IMR-90 (cell line): ENCODE measurements around the gene PSMG3. TPM values are rescaled to one million over a fixed set of nuclear protein-coding genes. Genes with fewer than 3 reads are reported as not detected.
A peak's percentile ranks its signal among the peaks of the same experiment; 100 is the strongest.

Experiments
- ATAC-seq: fragments of 200-7000 bp; cut with Tn5 transposase; 2 replicates; pipeline ENCODE4 v1.9.1; 2020; ENCODE audit warnings: low read depth, mild to moderate bottlenecking, moderate library complexity
- BruUV-seq: library from RNA; stranded (reverse); fragments of 400-500 nt; replicated peaks from 2 replicates; lab custom pipeline; 2021; lab: Mats Ljungman, UMichigan
- CTCF ChIA-PET: fragments of 300-600 bp; formaldehyde crosslinking; extraction: SDS; loops from one replicate; lab custom pipeline; 2021; ENCODE audit warnings: antibody characterized with exemption; lab: Yijun Ruan, JAX
- POLR2A ChIA-PET: fragments of 300-600 bp; sonication (Branson Sonifier 250); formaldehyde crosslinking; loops from one replicate; lab custom pipeline; 2022; ENCODE audit warnings: antibody characterized with exemption; ENCODE audit not compliant: unreplicated experiment; lab: Charles Lee
- DNase-seq: peaks from one replicate; pipeline ENCODE4 v3.0.0; 2013
- H2AFZ ChIP-seq: replicated peaks from 2 replicates; pipeline ENCODE3; 2013; ENCODE audit warnings: low read length, mild to moderate bottlenecking; ENCODE audit not compliant: poor library complexity
- H2AK5ac ChIP-seq: 2 replicates; pipeline ENCODE4 v1.6.1; 2013; ENCODE audit warnings: low read depth, low read length, inconsistent platforms
- H2AK9ac ChIP-seq: replicated peaks from 2 replicates; pipeline ENCODE3; 2013; ENCODE audit warnings: mild to moderate bottlenecking, low read depth, low read length, moderate library complexity; ENCODE audit not compliant: poor library complexity
- H2BK120ac ChIP-seq: 2 replicates; pipeline ENCODE4 v1.6.1; 2013; ENCODE audit warnings: low read depth, low read length, inconsistent platforms
- H2BK15ac ChIP-seq: 3 replicates; pipeline ENCODE4 v1.6.1; 2013; ENCODE audit warnings: low read depth, low read length, inconsistent platforms
- H2BK20ac ChIP-seq: 2 replicates; pipeline ENCODE4 v1.6.1; 2013; ENCODE audit warnings: low read depth, mild to moderate bottlenecking, inconsistent platforms, low read length, moderate library complexity
- H2BK5ac ChIP-seq: 2 replicates; pipeline ENCODE4 v1.6.1; 2013; ENCODE audit warnings: mild to moderate bottlenecking, low read depth, low read length, inconsistent platforms; ENCODE audit not compliant: poor library complexity, severe bottlenecking
- H3K14ac ChIP-seq: replicated peaks from 2 replicates; pipeline ENCODE4 v1.6.1; 2013; ENCODE audit warnings: low read depth, low read length, inconsistent platforms
- H3K18ac ChIP-seq: 2 replicates; pipeline ENCODE4 v1.6.1; 2013; ENCODE audit warnings: low read depth, low read length, control low read depth
- H3K23ac ChIP-seq: 2 replicates; pipeline ENCODE4 v1.6.1; 2013; ENCODE audit warnings: low read depth, low read length, inconsistent platforms
- H3K27ac ChIP-seq: 2 replicates; pipeline ENCODE4 v1.5.1; 2013; ENCODE audit warnings: mild to moderate bottlenecking, control low read depth, low read length; ENCODE audit not compliant: insufficient read depth
- H3K27me3 ChIP-seq: 2 replicates; pipeline ENCODE4 v1.6.1; 2013; ENCODE audit warnings: low read length; ENCODE audit not compliant: control insufficient read depth, insufficient read depth
- H3K36me3 ChIP-seq: 2 replicates; pipeline ENCODE4 v1.6.1; 2013; ENCODE audit warnings: low read length, mixed read lengths; ENCODE audit not compliant: control insufficient read depth, insufficient read depth
- H3K4ac ChIP-seq: 2 replicates; pipeline ENCODE4 v1.6.1; 2013; ENCODE audit warnings: low read depth, low read length, inconsistent platforms
- H3K4me1 ChIP-seq: 2 replicates; pipeline ENCODE4 v1.6.1; 2013; ENCODE audit warnings: low read length, mixed read lengths; ENCODE audit not compliant: control insufficient read depth, insufficient read depth
- H3K4me2 ChIP-seq: 2 replicates; pipeline ENCODE4 v1.6.1; 2013; ENCODE audit warnings: low read depth, mild to moderate bottlenecking, control low read depth, low read length, moderate library complexity
- H3K4me3 ChIP-seq: 2 replicates; pipeline ENCODE4 v1.5.1; 2013; ENCODE audit warnings: low read depth, mild to moderate bottlenecking, control low read depth, low read length, moderate library complexity; ENCODE audit not compliant: insufficient read depth
- H3K56ac ChIP-seq: 2 replicates; pipeline ENCODE4 v1.6.1; 2013; ENCODE audit warnings: low read length, inconsistent platforms; ENCODE audit not compliant: insufficient read depth; ENCODE audit errors: extremely low read depth
- H3K79me1 ChIP-seq, 2 experiments: 2 replicates each; pipeline ENCODE4 v1.6.1; 2013; ENCODE audit warnings: low read length in 2 of 2, inconsistent platforms in 1 of 2, low read depth in 1 of 2
- H3K9ac ChIP-seq: 2 replicates; pipeline ENCODE4 v1.6.1; 2013; ENCODE audit warnings: low read depth, low read length, control low read depth
- H3K9me1 ChIP-seq: 2 replicates; pipeline ENCODE4 v1.6.1; 2013; ENCODE audit warnings: low read length, inconsistent platforms; ENCODE audit not compliant: insufficient read depth
- H3K9me3 ChIP-seq: 2 replicates; pipeline ENCODE4 v1.6.1; 2013; ENCODE audit warnings: low read length; ENCODE audit not compliant: control insufficient read depth, insufficient read depth
- H4K20me1 ChIP-seq: 2 replicates; pipeline ENCODE4 v1.6.1; 2013; ENCODE audit warnings: low read length, inconsistent platforms; ENCODE audit not compliant: insufficient read depth
- H4K5ac ChIP-seq: 2 replicates; pipeline ENCODE4 v1.6.1; 2013; ENCODE audit warnings: mild to moderate bottlenecking, low read depth, low read length, control low read depth
- H4K8ac ChIP-seq, 2 experiments: 2 replicates each; pipeline ENCODE4 v1.6.1; 2013; ENCODE audit warnings: low read depth in 2 of 2, low read length in 2 of 2, control low read depth in 1 of 2, inconsistent platforms in 1 of 2
- H4K91ac ChIP-seq: 2 replicates; pipeline ENCODE4 v1.6.1; 2013; ENCODE audit warnings: low read depth, low read length, inconsistent platforms; ENCODE audit not compliant: insufficient read depth
- BHLHE40 ChIP-seq: fragments of 150-350 bp; IDR thresholded peaks from 2 replicates; pipeline ENCODE4 v1.6.1; 2016; ENCODE audit warnings: mild to moderate bottlenecking, low read depth, low read length
- FOS ChIP-seq: fragments of 150-350 bp; IDR thresholded peaks from 2 replicates; pipeline ENCODE4 v1.6.1; 2016; ENCODE audit warnings: low read depth, low read length
- MAZ ChIP-seq: IDR thresholded peaks from 2 replicates; pipeline ENCODE4 v1.6.1; 2012; ENCODE audit warnings: low read depth, mild to moderate bottlenecking, low read length, improper control_type of control experiment, moderate library complexity, borderline replicate concordance
- MXI1 ChIP-seq: IDR thresholded peaks from 2 replicates; pipeline ENCODE4 v1.6.1; 2012; ENCODE audit warnings: low read depth, mild to moderate bottlenecking, low read length, moderate library complexity, borderline replicate concordance
- NFE2L2 ChIP-seq: fragments of 150-350 bp; IDR thresholded peaks from 2 replicates; pipeline ENCODE4 v1.6.1; 2016; ENCODE audit warnings: low read depth, mild to moderate bottlenecking, low read length
- POLR2A ChIP-seq: IDR thresholded peaks from 2 replicates; pipeline ENCODE4 v1.6.1; 2012; ENCODE audit warnings: mild to moderate bottlenecking, low read depth, low read length
- RAD21 ChIP-seq: IDR thresholded peaks from 2 replicates; pipeline ENCODE4 v1.6.1; 2012; ENCODE audit warnings: low read length, improper control_type of control experiment
- SMC3 ChIP-seq: fragments of 150-350 bp; IDR thresholded peaks from 2 replicates; pipeline ENCODE4 v1.6.1; 2016; ENCODE audit warnings: low read depth, mild to moderate bottlenecking, antibody characterized with exemption, low read length, moderate library complexity
- USF2 ChIP-seq: fragments of 150-350 bp; IDR thresholded peaks from 2 replicates; pipeline ENCODE4 v1.6.1; 2017; ENCODE audit warnings: mild to moderate bottlenecking, antibody characterized with exemption, low read length, low read depth
- WGBS, 2 experiments: methylation state at CpG; one replicate each; pipeline versions ENCODE4 v1.1.5 to v1.1.7; 2013; ENCODE audit warnings: missing lambda C conversion rate in 2 of 2; ENCODE audit not compliant: insufficient read length in 1 of 2; ENCODE audit errors: extremely low coverage in 2 of 2; 5-methylcytosine and 5-hydroxymethylcytosine counted together
- dilution Hi-C: fragments of 300-500 bp; cut with HindIII; formaldehyde crosslinking; loops from one replicate; pipeline ENCODE4 v1.14.3; 2018; ENCODE audit warnings: low sequenced_read_pairs; ENCODE audit not compliant: unreplicated experiment
- in situ Hi-C: fragments of 300-500 bp; cut with MboI; formaldehyde crosslinking; loops from 3 replicates; pipeline ENCODE4 v1.14.3; 2019; ENCODE audit warnings: low sequenced_read_pairs, inconsistent platforms, mixed read lengths
- intact Hi-C: fragments of 100-400 bp; cut with micrococcal nuclease; formaldehyde crosslinking; loops from 2 replicates; pipeline ENCODE4 v1.10.0; 2022
- polyA plus RNA-seq, 3 experiments: library from polyadenylated mRNA; depleted of rRNA; stranded (reverse); fragments of >200 nt; gene quantifications; 2 replicates each; pipeline ENCODE4 v1.2.3, GENCODE V29; 2012; ENCODE audit warnings: low replicate concordance in 1 of 3
- total RNA-seq: library from RNA; depleted of rRNA; stranded (reverse); fragments of >200 nt; gene quantifications from 2 replicates; pipeline ENCODE4 v1.2.3, GENCODE V29; 2012

Gene PSMG3
- total and polyA plus RNA-seq, 2 of the 4 experiments (the other 2 are of a cell fraction), result 37.3 to 54.1 TPM

DNA sequence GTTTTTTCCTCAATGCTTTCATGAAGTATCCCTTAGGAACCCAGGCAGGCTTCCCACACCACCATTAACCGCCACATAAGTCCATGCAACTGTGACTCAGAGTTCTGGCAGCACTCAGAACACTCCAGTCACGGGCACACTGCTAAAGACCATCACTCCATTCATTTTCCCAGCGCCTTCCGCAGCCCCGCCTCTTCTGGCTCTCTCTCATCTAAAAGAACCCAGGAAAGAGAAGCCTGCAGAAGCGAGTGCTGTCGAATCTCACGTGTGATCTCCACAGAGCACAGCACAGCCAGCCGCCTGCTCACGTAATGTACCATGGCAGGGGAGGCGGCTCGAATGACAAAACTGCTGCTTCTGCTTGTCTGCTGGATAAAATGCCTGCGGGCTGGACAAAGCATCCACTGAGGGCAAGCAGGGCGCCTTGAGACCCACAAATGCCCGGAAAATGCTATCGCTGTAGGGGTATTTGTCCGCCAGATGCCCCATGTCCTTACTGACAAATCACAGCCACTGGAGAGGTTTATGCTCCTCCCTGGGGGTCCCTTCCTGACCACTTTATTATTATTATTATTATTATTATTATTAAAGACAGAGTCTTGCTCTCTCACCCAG lies 1.8 kb downstream of the PSMG3 start:
- 0 out of 2 replicates have a peak overlapping the region, but pooled peaks have one; percentile 39 for H3K56ac ChIP-seq
- peak; percentile 41 for ATAC-seq
- H2BK120ac ChIP-seq, result peak overlapping the region; percentile 67; the same call in 1 of the 2 replicates
- peak overlapping the region; percentile 16; the same call in 1 of the 2 replicates for H3K9ac ChIP-seq
- peaks cover 17% of the 10 kb centered on the region for H3K9me1 ChIP-seq
- H2AK9ac ChIP-seq, result peak overlapping the region; percentile 89
- DNase-seq, result peak; percentile 95
- H2AFZ ChIP-seq, result peak overlapping the region; percentile 9
- no peak overlapping the region for H3K4me3 ChIP-seq
- no peaks in the 10 kb centered on the region for H3K9me3 ChIP-seq
- ChIA-PET POLR2A (no interaction called here), CTCF (no interaction called here)
- H3K23ac ChIP-seq, result peak overlapping the region; percentile 60; the same call in 1 of the 2 replicates
- peak overlapping the region; percentile 68 for H3K27ac ChIP-seq
- H4K91ac ChIP-seq, result peak overlapping the region; percentile 87
- peak overlapping the region; percentile 46; the same call in 1 of the 2 replicates for H4K5ac ChIP-seq
- H3K4ac ChIP-seq, result peak overlapping the region; percentile 86
- peaks cover 15% of the 10 kb centered on the region for H3K36me3 ChIP-seq
- dilution Hi-C loops, result no loop called here
- in situ Hi-C loops, result no loop called here
- intact Hi-C loops, result no loop called here
- 0 out of 2 replicates have a peak overlapping the region, but pooled peaks have one; percentile 20 for H2BK20ac ChIP-seq
- peak overlapping the region; percentile 59 for H3K4me2 ChIP-seq
- peak overlapping the region; percentile 37; the same call in 1 of the 2 replicates for H2AK5ac ChIP-seq
- H3K79me1 ChIP-seq, result peaks cover 25 to 55% of the 10 kb centered on the region in 2 experiments; a peak in 3 of 4 replicates
- H3K4me1 ChIP-seq, result peaks cover 14% of the 10 kb centered on the region
- no peaks in the 10 kb centered on the region; the same call in 1 of the 2 replicates for H4K20me1 ChIP-seq
- TF ChIP-seq MXI1 (peak; percentile 40; the same call in 1 of the 2 replicates), USF2 (peak; percentile 13; the same call in 1 of the 2 replicates), FOS (peak; percentile 80), RAD21 (no peak), SMC3 (no peak), NFE2L2 (0 out of 2 replicates have a peak, but pooled peaks have one; percentile 12), MAZ (0 out of 2 replicates have a peak, but pooled peaks have one; percentile 14), BHLHE40 (peak; percentile 95), POLR2A (peak; percentile 58; the same call in 1 of the 2 replicates)
- H3K14ac ChIP-seq, result peak overlapping the region; percentile 77
- 2% methylated on average over 7 of the region's 17 CpGs; no CpG with 5 or more reads in 1 of the 2 experiments for WGBS, 2 experiments
- H2BK5ac ChIP-seq, result peak overlapping the region; percentile 86
- peak overlapping the region; percentile 22; the same call in 1 of the 3 replicates for H2BK15ac ChIP-seq
- no peak overlapping the region for H3K18ac ChIP-seq
- BruUV-seq, result no TSS peak
- peak overlapping the region in 1 of 2 experiments; percentile 66; a peak in 1 of 4 replicates for H4K8ac ChIP-seq
- H3K27me3 ChIP-seq, result no peaks in the 10 kb centered on the region
